DMS79 treated with DMSO at 0.1 percent for 48 hours (cell line): ENCODE data around the gene KIF20B.

ENCODE experiments used
- DNase-seq: peaks from one replicate; lab custom pipeline; 2025; lab: John Stamatoyannopoulos, UW

The KIF20B gene

GRCh38 chr10:89701242-89702120 lies at the start of gene KIF20B:
KIF20B (plus strand) TSS chr10:89701590; CDS start chr10:89705295, 3,705 bp downstream.
- peak; percentile 80 for DNase-seq

GRCh38 chr10:89651916-89652573 lies 49.3 kb upstream of the KIF20B start:
- no peak for DNase-seq

- no peak for DNase-seq
These were observed 48.5 kb upstream of the KIF20B start for GRCh38 chr10:89652806-89653370.

- no peak for DNase-seq
These were observed 48.0 kb upstream of the KIF20B start for GRCh38 chr10:89653410-89653869.

GRCh38 chr10:89655722-89656121 lies 45.7 kb upstream of the KIF20B start:
- no peak for DNase-seq

GRCh38 chr10:89657302-89657701 lies 44.1 kb upstream of the KIF20B start:
- no peak for DNase-seq

GRCh38 chr10:89659143-89660131 lies 42.0 kb upstream of the KIF20B start:
- no peak for DNase-seq

- DNase-seq, result no peak
These were observed 38.8 kb upstream of the KIF20B start for GRCh38 chr10:89662596-89662995.

GRCh38 chr10:89663144-89663543 lies 38.2 kb upstream of the KIF20B start:
- no peak for DNase-seq

- DNase-seq, result no peak
These were observed 37.2 kb upstream of the KIF20B start for GRCh38 chr10:89664203-89664602.

- no peak for DNase-seq
These were observed 36.1 kb upstream of the KIF20B start for GRCh38 chr10:89665302-89665701.

- DNase-seq, result no peak
These were observed 35.3 kb upstream of the KIF20B start for GRCh38 chr10:89666138-89666537.

GRCh38 chr10:89668386-89669071 lies 32.9 kb upstream of the KIF20B start:
- DNase-seq, result no peak

- DNase-seq, result no peak
These were observed 31.4 kb upstream of the KIF20B start for GRCh38 chr10:89669985-89670384.

GRCh38 chr10:89670926-89671325 lies 30.5 kb upstream of the KIF20B start:
- DNase-seq, result no peak

- DNase-seq, result no peak
These were observed 24.0 kb upstream of the KIF20B start for GRCh38 chr10:89677341-89677740.

GRCh38 chr10:89679986-89680385 lies 21.4 kb upstream of the KIF20B start:
- no peak for DNase-seq

GRCh38 chr10:89683883-89684282 lies 17.5 kb upstream of the KIF20B start:
- no peak for DNase-seq

GRCh38 chr10:89684604-89685003 lies 16.8 kb upstream of the KIF20B start:
- DNase-seq, result no peak

- no peak for DNase-seq
These were observed 15.5 kb upstream of the KIF20B start for GRCh38 chr10:89685936-89686335.

GRCh38 chr10:89690027-89690426 lies 11.4 kb upstream of the KIF20B start:
- no peak for DNase-seq
